Posterior vena cava (tissue), 2 donors: Measurements from ENCODE around the gene CLIP4. TPM values are rescaled to one million over a fixed set of nuclear protein-coding genes. Genes with fewer than 3 reads are reported as not detected.

Experiments used
- DNase-seq: peaks from one replicate; pipeline ENCODE4 v3.0.0-alpha.2; 2020; ENCODE audit warnings: low spot score
- intact Hi-C, 2 donors: fragments of 100-400 bp; cut with DNase I; formaldehyde crosslinking; loops; one replicate each; pipeline versions ENCODE4 v1.14.1 to v1.14.2; 2022 to 2023
- total RNA-seq, 2 donors: library from RNA; stranded (reverse); fragmentation: NEBNext Ultra II Directional; extraction: Animal tissue kit (Norgen Biotek cat#: 25700); gene quantifications; one replicate each; pipeline ENCODE4 v1.2.1, GENCODE V29; 2021
- donor health status: DM: yes; HTN: yes; CAD: no.
- donor health status: DM: yes; HTN: yes; CAD: no.

The CLIP4 gene
- total RNA-seq, 2 donors from 2014 or later: 31.9 to 37.9 TPM

DNA sequence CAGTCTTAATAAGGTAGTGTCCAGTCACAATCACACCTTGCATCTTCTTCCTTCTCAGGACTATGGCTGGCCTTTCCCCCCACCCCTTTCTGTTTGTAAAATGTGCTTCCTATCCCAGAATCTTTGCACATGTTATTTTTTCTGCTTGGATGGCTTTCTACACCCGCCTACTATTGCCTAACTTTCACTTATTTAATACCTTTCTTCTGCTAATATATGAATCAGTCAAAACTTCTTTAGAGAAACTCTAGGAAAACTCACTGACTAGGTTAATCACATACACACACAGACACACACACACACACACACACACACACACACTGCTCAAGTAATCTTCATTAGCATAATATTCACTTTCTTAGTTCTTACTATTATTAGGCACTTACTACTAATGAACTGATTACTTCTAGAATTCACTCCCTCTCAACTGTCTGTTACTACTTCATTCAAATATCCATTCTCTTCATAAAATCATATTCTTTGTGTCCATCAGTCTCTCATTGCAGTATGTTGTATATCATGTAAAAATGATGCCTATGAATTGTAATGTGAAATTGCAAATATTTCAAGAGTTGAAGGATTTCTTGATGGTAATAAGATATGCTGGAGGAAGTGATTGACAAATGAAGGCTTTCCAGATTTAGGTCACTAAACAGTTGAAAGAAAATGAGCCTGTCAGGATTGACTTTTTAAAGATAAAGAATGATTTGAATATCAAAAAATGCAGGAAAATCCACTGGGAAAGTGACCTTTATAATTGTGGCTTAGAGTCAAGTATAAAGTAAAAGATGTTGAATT lies 51.2 kb downstream of the CLIP4 start:
- DNase-seq: no peak
- intact Hi-C loops: no loop called here

DNA sequence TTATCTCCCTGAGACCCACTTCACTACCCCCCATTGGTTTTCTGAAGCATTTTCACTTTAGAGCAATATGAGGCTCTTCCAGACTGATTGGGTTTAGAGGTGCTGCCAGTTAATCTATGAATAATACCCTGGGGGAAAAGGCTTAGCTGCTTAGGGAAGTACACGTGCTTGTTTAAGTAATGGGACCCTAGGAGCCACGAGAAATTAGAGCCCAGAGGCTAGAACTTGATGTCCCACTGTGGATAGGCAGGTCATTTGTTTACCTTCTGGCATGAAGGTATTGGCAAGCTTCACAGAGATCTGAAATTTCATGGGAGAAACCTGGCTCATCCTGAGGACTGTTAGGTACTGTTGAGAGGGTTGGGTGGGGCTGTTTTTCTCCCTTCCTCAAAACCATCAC lies 59.7 kb downstream of the CLIP4 start:
- no peak for DNase-seq
- intact Hi-C loops: no loop called here

DNA sequence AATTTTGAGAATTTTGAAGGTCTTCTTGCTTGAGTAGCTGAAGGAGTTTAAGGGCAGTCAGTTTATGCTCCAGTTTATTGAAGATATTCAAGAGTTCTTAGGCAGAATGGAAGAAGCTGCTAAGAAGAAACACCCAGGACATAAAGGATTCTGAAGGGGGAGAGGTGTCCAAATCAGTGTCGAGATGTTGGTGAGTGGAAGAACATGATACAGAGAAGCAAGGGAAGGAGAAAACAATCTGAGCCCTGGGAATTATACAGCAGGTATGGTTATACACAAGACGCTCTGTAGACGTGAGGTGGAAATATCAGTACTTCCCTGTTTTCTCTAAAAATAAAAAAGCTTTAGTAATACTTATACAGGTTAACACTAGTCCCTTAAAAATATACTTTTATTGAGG lies 60.1 kb downstream of the CLIP4 start:
- intact Hi-C loops: no loop called here
- no peak for DNase-seq

DNA sequence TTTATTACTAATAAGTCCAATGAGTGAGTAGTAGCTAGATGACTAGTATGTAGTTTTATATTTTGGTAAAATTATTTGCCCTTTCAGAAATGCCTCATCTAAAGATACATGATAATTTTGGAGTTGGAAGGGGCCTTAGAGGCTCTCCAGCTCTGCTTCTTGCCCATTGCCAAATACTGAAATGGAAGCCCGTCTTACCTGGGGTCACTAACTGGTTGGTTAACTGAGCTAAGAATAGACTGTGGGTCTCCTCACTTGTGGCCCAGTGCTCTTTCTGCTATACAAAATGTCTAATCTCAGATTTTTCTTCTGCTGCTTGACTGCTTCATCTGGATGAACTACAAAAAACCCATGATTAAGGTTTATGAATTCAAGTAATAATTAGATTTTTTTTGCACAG lies 67.1 kb downstream of the CLIP4 start:
- no peak for DNase-seq
- intact Hi-C loops: no loop called here

DNA sequence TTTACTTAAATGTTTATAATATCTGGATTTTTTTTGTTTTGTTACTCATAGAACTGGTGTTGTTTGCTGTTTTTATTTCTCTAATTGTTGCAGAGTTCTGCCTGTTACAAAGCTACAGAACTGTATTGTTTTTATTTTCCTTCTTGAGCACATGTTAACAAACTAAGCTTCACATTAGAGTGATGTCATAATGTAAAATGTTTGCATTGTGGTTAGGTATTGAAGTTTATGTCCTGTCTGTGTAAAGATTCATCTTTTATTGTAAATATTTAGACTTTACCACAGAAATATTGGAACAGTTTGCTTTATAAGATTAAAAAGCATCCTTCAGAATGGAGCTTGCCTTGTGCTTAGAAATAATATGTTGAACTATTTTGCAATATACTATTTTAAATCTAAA lies 67.7 kb downstream of the CLIP4 start:
- intact Hi-C loops: no loop called here
- DNase-seq: no peak

DNA sequence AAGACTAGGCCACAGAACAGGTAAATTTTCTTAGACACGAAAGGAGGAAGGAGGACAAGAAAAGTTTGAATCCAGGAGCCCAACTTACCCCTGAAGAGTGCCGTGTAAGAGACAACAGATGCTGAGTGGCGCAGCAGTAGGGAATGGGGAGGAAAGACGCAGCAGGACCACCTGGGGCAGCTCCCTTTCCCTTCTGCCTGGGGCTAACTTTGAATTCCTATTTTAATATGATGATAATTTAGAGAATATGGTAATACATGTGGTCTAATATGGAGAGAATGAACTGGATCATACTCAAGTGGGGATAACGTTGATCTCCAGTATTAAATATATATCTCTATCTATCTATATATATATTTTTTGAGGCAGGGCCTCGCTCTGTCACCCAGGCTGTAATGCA lies 69.3 kb downstream of the CLIP4 start:
- intact Hi-C loops: no loop called here
- DNase-seq: no peak

DNA sequence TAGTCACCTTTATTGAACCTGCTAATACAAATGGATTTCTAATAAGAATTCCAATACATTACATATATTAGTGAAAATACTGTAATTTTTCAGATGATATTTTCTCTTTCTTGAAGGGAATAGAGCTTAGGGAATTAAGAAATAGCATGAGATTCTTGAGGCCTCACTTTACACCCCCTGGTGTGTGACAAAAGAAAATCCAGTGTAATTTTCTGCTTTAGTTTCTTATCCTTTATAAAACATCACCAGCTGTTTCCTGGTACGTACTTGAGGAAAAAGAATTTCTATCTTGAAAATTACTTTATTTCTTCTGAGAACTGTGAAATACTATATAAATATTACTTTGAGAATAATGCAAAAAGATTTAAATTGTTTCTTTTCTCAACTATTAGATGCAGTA lies 71.6 kb downstream of the CLIP4 start:
- DNase-seq: no peak
- intact Hi-C loops: no loop called here

DNA sequence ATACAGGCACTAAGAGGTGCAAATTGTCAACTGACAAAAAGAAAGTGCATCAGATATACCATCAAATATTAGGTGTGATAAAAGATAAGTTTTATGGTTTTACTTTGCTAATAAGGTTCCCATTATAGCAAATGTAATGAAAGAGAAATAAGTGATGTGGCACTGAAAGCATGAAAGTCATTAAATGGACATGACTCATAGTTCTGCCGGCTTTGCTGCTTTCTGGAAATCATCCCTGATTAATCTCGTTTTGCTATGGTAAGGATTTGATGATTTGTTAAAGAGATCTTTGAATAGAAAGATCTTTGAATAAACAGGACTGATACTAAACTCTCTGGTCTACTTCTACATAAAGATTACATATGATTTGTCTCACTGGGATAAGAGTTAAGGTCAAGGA lies 72.7 kb downstream of the CLIP4 start:
- no peak for DNase-seq
- intact Hi-C loops: no loop called here

DNA sequence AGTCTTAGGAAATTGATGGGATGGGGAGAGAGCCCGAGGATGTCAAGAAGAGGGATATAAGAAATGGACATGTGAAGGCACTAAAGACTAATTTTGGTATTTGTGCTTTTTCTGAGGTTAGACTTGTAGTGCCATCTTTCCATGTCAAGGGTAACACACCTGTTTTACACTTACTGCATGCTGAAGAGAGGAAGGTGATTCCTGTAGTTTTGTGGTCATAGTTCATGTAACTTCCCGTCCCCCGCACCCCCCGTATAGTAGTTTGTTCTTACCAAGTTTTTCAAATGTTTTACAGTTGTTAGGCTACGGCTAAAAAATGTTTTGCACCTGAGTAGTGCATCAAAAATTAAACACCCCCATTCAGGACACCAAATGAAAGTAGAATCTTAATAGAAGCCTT lies 73.8 kb downstream of the CLIP4 start:
- intact Hi-C loops: no loop called here

DNA sequence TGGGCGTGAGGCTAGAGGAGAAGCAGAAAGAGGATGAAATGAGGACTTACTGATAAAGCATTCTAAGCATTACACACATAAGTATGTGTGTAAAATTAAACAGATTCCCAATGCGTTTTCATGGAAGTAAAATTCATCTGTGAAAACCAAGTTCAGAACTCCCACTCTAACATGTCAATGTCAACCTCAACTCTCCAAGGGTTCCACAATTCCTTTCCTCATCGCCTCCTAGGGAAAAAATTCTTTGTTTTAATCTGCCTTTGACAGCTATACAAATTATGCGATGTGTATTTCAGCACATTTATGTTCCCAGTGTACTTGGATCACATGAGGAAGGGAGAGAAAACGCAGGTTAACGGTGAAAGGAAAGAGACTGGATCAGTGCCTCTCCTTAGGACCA lies 76.6 kb downstream of the CLIP4 start:
- no peak for DNase-seq
- intact Hi-C loops: no loop called here

More for the DNA sequence above, 73.8 kb downstream of the CLIP4 start:
- no peak for DNase-seq

DNA sequence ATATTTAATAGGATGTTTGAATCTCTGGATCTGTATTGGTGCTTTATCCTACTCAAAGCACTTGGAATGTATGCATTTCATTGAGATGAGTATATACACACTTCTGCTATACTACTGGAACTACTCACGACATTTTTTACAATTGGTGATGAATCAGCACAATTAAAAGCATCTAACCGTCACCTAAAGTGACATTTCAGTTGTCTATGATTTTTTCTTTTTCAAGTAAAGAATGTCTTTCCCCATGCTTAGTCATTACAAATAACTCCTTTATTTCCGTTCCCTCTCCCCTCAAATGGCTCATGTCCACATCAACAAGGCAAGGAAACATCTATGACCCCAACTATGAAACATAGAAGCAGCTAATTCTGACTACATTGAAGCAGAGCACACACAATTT lies 77.3 kb downstream of the CLIP4 start:
- intact Hi-C loops: no loop called here
- no peak for DNase-seq

DNA sequence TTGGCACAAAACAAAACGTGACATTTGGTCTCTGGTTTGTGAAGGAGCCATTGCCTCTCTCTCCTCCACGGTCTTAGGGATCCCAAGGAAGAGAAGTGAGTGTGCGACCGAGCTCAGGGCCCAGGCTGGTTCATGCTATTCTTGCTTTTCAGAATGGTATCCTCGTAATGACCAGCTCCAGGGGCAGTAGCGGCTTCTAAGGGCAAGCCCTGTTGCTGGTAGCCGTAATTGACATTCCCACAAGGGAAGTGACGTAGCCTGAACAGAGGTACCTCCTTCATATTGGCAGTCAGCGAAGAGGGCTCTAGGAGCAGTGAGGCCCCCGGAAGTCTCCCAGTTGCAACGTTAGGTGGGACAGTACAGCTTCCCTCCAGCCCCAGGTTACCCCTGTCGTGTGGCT lies 77.9 kb downstream of the CLIP4 start:
- intact Hi-C loops: no loop called here
- DNase-seq: no peak

DNA sequence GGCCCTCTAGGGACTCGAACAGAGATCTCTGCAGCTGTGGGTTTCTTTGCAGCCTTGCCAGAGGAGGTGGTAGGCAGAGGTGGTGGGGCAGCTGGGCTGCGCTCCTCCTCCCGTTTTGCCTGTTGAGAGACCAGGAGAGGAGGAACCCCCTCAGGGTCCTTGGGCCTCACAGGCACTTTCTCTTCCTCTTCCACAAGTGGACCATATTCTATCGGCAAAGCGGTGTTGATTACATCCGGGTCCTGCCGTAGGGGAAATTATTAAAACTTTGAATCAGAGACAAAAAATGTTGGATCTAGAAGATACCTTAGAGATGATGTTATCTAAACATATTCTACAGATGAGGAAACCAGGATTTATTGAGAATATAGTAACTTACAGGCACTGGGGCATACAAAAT lies 78.5 kb downstream of the CLIP4 start:
- no peak for DNase-seq
- intact Hi-C loops: no loop called here

DNA sequence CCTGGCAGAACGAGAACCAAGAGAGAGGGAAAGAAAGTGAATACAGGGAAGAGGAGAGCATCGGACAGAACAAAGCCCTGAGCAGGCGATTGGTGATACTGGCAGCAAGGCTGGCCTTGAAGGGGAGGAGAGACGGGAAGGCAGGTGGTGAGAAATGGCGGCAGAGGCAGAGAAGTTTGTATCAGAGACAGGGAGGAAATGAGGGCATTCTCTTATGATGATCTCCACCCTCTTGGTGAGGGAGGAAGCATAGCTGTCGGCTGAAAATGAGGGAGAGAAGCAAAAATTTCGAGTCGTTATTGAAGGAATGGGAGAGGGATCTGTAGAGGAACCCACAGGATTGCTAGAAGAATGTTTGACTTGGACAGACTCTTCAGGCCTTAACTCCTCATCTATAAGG lies 80.6 kb downstream of the CLIP4 start:
- intact Hi-C loops: loop anchor here (2.0 to 5.0 kb wide), 3 partner anchors 237 to 373 kb away; no protein-coding TSS in a partner anchor

DNA sequence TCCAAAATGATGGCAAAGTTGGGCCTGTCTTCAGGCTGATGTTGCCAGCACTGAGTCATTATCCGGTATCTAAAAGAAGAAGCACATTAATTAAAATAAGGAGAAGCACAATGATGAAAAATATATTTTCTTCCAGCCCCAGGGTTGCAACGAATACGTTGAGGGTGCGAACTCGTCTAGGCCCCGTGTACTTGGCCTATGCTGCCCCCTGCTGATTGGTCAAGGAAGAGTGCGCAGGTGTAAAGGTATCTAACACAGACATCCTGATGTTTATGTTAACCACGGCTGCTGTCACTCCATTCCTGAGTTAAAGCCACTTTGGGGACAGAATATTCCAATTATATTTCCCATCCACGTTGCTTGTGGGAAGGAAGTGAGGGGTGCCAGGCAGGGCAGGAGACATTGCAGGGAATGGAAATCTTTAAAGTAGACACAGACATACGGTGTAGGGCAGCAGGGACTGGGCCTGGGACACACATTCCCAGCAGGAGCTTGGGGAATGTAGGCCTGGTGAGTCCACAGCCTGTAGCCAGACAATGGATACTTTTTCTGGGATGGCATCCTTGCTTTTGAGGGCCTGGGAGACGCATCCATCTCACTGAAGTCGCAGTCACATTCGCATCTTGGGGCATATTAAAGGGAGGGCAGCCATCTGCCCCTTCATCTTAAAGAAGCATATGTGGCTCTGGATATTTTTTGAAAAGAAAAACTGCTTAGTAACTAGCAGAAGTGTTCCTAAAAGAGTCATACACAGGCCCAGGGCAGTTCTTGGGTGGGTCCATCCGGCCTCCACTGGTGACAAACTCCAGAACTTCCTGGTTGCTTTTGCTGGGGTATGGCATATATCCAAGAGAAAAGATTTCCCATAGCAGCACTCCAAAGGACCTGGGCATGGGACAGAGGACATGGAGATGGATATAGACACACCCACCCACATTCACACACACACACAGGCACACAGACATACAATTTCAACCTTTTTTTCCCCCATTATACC lies 81.9 kb downstream of the CLIP4 start:
- no peak for DNase-seq
- intact Hi-C loops: loop anchor here (2.0 to 5.0 kb wide), 3 partner anchors 238 to 375 kb away; no protein-coding TSS in a partner anchor

More for the DNA sequence above, 80.6 kb downstream of the CLIP4 start:
- DNase-seq: no peak

DNA sequence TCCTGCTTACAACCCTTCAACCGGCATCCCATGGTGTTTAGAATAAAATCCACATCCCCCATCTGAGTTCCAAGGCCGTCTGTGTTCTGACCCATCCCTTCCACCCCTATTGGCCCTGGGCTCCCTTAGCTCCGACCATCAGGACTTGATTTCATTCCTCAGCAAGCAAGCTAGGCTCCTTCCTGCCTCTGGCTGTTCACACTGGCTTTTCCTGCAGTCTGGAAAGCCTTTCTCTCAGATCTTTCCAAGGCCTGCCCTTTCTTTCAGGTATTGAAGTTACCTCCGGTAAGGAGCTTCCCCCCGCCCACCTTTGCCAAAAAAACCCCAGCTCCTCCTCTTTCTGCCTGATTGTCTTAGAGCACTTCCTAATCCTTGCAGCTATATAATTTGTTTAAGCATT lies 86.8 kb downstream of the CLIP4 start:
- intact Hi-C loops: no loop called here

DNA sequence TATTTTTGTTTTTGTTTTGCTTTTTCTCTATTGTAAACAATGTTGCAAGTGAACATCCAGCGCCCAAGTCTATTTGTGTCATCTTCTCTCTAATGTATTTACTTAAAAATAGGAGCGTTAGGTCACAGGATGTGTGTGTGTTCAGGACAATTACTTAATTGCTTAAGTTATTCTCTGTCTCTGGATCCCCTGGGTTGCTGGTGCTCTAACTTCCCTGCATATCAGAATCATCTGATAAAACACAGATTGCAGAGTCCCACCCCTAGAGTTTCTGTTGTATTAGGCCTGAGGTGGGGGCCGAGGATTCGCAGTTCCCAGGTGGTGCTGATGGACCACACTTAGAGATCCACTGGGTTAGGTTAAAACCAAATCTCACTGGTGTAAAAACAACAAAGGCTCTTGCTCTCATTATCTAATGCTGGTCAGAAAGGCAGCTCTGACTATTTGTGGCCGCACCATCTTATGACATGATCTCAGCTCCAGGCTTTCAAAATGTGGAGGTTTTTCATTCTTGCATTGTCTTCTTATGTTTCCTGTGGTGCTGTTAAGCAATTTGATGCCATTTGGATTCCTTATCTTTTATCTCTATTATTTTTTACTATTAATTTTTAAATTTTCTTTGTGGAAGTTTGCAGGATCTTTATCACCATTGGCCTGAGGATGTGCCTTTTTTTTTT lies 87.7 kb downstream of the CLIP4 start:
- intact Hi-C loops: no loop called here
- no peak for DNase-seq

More for the DNA sequence above, 86.8 kb downstream of the CLIP4 start:
- DNase-seq: no peak

DNA sequence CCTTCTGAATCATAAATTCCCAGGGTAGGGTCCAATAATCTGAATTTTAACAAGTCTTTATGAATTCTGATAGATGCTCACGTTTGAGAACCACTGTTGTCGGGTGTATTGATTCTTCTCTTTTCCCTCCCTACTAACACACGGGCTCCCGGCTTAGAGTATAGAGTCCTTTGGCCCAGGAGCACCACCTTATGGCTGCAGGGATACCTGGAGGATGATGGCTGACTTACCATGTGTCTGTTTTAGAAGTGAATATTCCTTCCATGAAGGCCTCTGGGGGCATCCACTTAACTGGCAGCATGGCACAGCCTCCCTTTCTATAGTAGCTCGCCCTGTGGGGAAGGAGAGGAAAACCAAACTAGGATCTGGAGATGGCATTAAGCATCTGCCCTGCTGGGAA lies 91.7 kb downstream of the CLIP4 start:
- DNase-seq: peak; percentile 10

DNA sequence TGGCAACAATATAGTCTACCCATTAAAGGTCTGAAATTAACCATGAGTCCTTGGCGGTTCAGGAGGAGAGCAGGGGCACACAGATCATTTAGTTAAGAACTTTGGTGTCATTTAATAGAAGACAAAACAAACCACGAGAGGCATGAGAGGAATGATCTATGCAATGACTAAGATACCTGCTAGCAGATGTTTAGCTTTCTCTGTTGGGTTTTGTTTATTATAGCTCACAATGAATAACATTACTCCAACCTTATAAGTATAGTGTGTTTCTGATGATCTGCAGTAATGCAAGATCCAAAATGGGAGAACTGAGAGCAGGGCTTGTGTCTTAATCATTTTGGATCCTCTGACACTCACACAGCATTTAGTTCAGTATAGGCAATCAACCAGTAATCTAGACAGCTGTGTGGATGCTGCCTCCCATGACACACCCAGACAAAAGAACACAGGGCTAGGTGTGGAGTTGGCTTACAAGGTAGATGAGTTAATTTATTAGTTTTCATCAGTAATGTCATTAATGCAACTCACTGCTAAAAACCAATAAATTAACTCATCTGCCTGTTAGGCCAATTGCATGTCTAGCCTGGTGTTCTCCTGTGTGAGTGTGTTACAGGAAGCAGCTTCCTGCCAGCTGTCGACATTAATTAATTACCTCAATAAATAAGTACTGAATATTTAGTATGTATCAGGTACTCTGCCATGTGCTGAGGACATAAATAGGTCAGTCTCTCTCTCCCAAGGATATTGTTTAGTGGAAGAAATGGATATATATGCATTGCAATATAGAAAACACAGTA lies 92.3 kb downstream of the CLIP4 start:
- intact Hi-C loops: no loop called here
- no peak for DNase-seq

More for the DNA sequence above, 91.7 kb downstream of the CLIP4 start:
- intact Hi-C loops: no loop called here
